Spleen (tissue), 11 donors: ENCODE data around the gene BGLAP. TPM values are rescaled to one million over a fixed set of nuclear protein-coding genes. Genes with fewer than 3 reads are reported as not detected.

ENCODE experiments used
- DNase-seq: peaks from one replicate; pipeline ENCODE4 v3.0.0-alpha.2; 2020
- H3K27ac ChIP-seq, 8 donors: fragments of 200-600 bp; sonication (generic) in 7 of 8; 1 replicate in 4 of 8; 2 replicates in 4 of 8; pipeline versions ENCODE4 v1.5.0 to v1.8.0; 2016 to 2021; ENCODE audit warnings: inconsistent platforms in 4 of 8, mild to moderate bottlenecking in 4 of 8, moderate library complexity in 1 of 8
- H3K27me3 ChIP-seq, 7 donors: fragments of 200-600 bp; sonication (generic) in 6 of 7; replicated peaks in 1 of 7; 1 replicate in 4 of 7; 2 replicates in 3 of 7; pipeline versions ENCODE4 v1.5.0 to v1.8.0; 2016 to 2021; ENCODE audit warnings: inconsistent platforms in 3 of 7, mild to moderate bottlenecking in 1 of 7
- H3K36me3 ChIP-seq, 6 donors: fragments of 200-600 bp; sonication (generic) in 5 of 6; 1 replicate in 4 of 6; 2 replicates in 2 of 6; pipeline versions ENCODE4 v1.5.0 to v1.8.0; 2016 to 2021; ENCODE audit warnings: inconsistent platforms in 2 of 6
- H3K4me1 ChIP-seq, 6 donors: fragments of 200-600 bp; sonication (generic) in 5 of 6; 1 replicate in 3 of 6; 2 replicates in 3 of 6; pipeline versions ENCODE4 v1.5.0 to v1.8.0; 2016 to 2021; ENCODE audit warnings: inconsistent platforms in 3 of 6
- H3K4me3 ChIP-seq, 8 donors: fragments of 200-600 bp; sonication (generic) in 7 of 8; 1 replicate in 4 of 8; 2 replicates in 4 of 8; pipeline versions ENCODE4 v1.5.0 to v1.8.0; 2016 to 2021; ENCODE audit warnings: inconsistent platforms in 4 of 8, mild to moderate bottlenecking in 4 of 8, moderate library complexity in 2 of 8
- H3K9me3 ChIP-seq, 8 donors: fragments of 200-600 bp; sonication (generic) in 7 of 8; 1 replicate in 4 of 8; 2 replicates in 4 of 8; pipeline versions ENCODE4 v1.5.0 to v1.8.0; 2016 to 2021; ENCODE audit warnings: inconsistent platforms in 4 of 8
- CTCF ChIP-seq, 11 experiments: fragments of 200-600 bp in 7 of 11; fragments of 450-650 bp in 4 of 11; sonication (generic) in 4 of 11; IDR thresholded peaks in 8 of 11; conservative IDR thresholded peaks in 3 of 11; 1 replicate in 7 of 11; 2 replicates in 4 of 11; pipeline versions ENCODE4 v1.4.0 to v1.8.0; 2016 to 2021; ENCODE audit warnings: antibody characterized with exemption in 11 of 11, inconsistent platforms in 4 of 11, mild to moderate bottlenecking in 1 of 11
- POLR2A ChIP-seq, 3 donors: fragments of 450-650 bp; IDR thresholded peaks; one replicate each; pipeline ENCODE4 v1.5.1; 2017; ENCODE audit warnings: antibody characterized with exemption in 3 of 3, mild to moderate bottlenecking in 1 of 3
- POLR2AphosphoS5 ChIP-seq, 3 donors: sonication (generic); formaldehyde crosslinking; IDR thresholded peaks; one replicate each; pipeline ENCODE4 v1.5.1; 2017; ENCODE audit warnings: antibody characterized with exemption in 3 of 3
- WGBS, 5 donors: extraction: QIAGEN DNeasy Blood & Tissue Kit in 3 of 5; methylation state at CpG; one replicate each; pipeline versions ENCODE4 v1.1.5 to v1.1.7; 2013 to 2018; 5-methylcytosine and 5-hydroxymethylcytosine counted together
- intact Hi-C: fragments of 100-400 bp; cut with DNase I; formaldehyde crosslinking; loops from one replicate; pipeline ENCODE4 v1.15.0; 2023; ENCODE audit warnings: low total_unique reads
- polyA plus RNA-seq, 3 donors: library from polyadenylated mRNA; stranded (reverse); fragments of 200-250 nt; gene quantifications; one replicate each; pipeline ENCODE4 v1.2.1, GENCODE V29; 2013
- total RNA-seq, 7 donors: library from RNA; depleted of rRNA in 3 of 7; stranded (reverse); fragments of >200 nt in 3 of 7; fragmentation: NEBNext Ultra II Directional in 4 of 7; extraction: Animal tissue kit (Norgen Biotek cat#: 25700) in 4 of 7; gene quantifications; one replicate each; pipeline versions ENCODE4 v1.1.0 to v1.2.1, GENCODE V29; 2016 to 2021
- donor health status: healthy with polysubstance abuse.
- donor health status: DM: no; HTN: no; CAD: no; lungs with moderate emphysema.
- donor health status: DM: no; HTN: no; CAD: no.
- donor health status: Bipolar disorder and iron deficiency.
- donor health status: healthy.
- donor health status: DM: no; HTN: no; CAD: no.
- donor health status: DM: yes; HTN: yes; CAD: no.

The BGLAP gene
- total and polyA plus RNA-seq, 10 donors = 1.7 to 6.0 (median 2.4) TPM

GRCh38 chr1:156238248-156238647, 3.7 kb upstream of the BGLAP start:
- no peaks in the 10 kb centered on the region for H3K4me1 ChIP-seq
- intact Hi-C loops = no loop called here
- no peaks in the 10 kb centered on the region for H3K27me3 ChIP-seq
- 93 to 96% (median 96%) methylated on average over 5 of the region's 5 CpGs for WGBS, 5 donors
- no peak for TF ChIP-seq POLR2A (IDR thresholded peaks at IDR 0.05)
- no peak for TF ChIP-seq POLR2AphosphoS5 (IDR thresholded peaks at IDR 0.05)
- no peak for TF ChIP-seq CTCF (IDR thresholded peaks at IDR 0.05 in 8 of 11, conservative IDR thresholded peaks at IDR 0.05 in 3 of 11)
- no peak overlapping the region for H3K4me3 ChIP-seq
- H3K9me3 ChIP-seq = no peaks in the 10 kb centered on the region
- no peak for DNase-seq
- peaks cover 3 to 98% (median 72%) of the 10 kb centered on the region in 6 donors for H3K36me3 ChIP-seq
- H3K27ac ChIP-seq = no peak overlapping the region

- WGBS, 5 donors = 57 to 76% (median 60%) methylated on average over 14 to 15 of the region's 15 CpGs
- H3K9me3 ChIP-seq = no peaks in the 10 kb centered on the region
- TF ChIP-seq POLR2A (IDR thresholded peaks at IDR 0.05) (no peak), POLR2AphosphoS5 (IDR thresholded peaks at IDR 0.05) (peak in 2 of 3 donors; percentile 12 to 44), CTCF (IDR thresholded peaks at IDR 0.05 in 8 of 11, conservative IDR thresholded peaks at IDR 0.05 in 3 of 11) (no peak)
- no peak overlapping the region for H3K27ac ChIP-seq
- DNase-seq = peak; percentile 65
- no peak overlapping the region for H3K4me3 ChIP-seq
- H3K27me3 ChIP-seq = peaks cover 0 to 25% (median 12%) of the 10 kb centered on the region in 7 donors
- peaks cover 11 to 20% (median 16%) of the 10 kb centered on the region in 6 donors for H3K4me1 ChIP-seq
- intact Hi-C loops = no loop called here
- peaks cover 3 to 67% (median 47%) of the 10 kb centered on the region in 6 donors for H3K36me3 ChIP-seq
These were observed 623 bp upstream of the BGLAP start for GRCh38 chr1:156241311-156241811.

GRCh38 chr1:156242738-156243137, 754 bp downstream of the BGLAP start:
- peak in 1 of 3 donors; percentile 31 for TF ChIP-seq POLR2AphosphoS5 (IDR thresholded peaks at IDR 0.05)
- TF ChIP-seq POLR2A (IDR thresholded peaks at IDR 0.05) = no peak
- no peak for DNase-seq
- no peaks in the 10 kb centered on the region for H3K9me3 ChIP-seq
- peaks cover 0 to 30% (median 12%) of the 10 kb centered on the region in 7 donors for H3K27me3 ChIP-seq
- 86 to 96% (median 87%) methylated on average over 9 to 10 of the region's 10 CpGs for WGBS, 5 donors
- peaks cover 11 to 29% (median 17%) of the 10 kb centered on the region in 6 donors for H3K4me1 ChIP-seq
- no peak overlapping the region for H3K27ac ChIP-seq
- peaks cover 3 to 53% (median 35%) of the 10 kb centered on the region in 6 donors for H3K36me3 ChIP-seq
- intact Hi-C loops = no loop called here
- no peak overlapping the region for H3K4me3 ChIP-seq

GRCh38 chr1:156244126-156244525, 2.1 kb downstream of the BGLAP start:
- DNase-seq = peak; percentile 63
- no peaks in the 10 kb centered on the region for H3K9me3 ChIP-seq
- peaks cover 0 to 30% (median 12%) of the 10 kb centered on the region in 7 donors for H3K27me3 ChIP-seq
- 80 to 100% (median 97%) methylated on average over 1 to 2 of the region's 2 CpGs for WGBS, 5 donors
- H3K27ac ChIP-seq = no peak overlapping the region
- H3K4me1 ChIP-seq = peaks cover 11 to 32% (median 17%) of the 10 kb centered on the region in 6 donors
- H3K36me3 ChIP-seq = peaks cover 3 to 44% (median 24%) of the 10 kb centered on the region in 6 donors
- H3K4me3 ChIP-seq = no peak overlapping the region
- intact Hi-C loops = no loop called here
- TF ChIP-seq POLR2A (IDR thresholded peaks at IDR 0.05) (no peak), POLR2AphosphoS5 (IDR thresholded peaks at IDR 0.05) (peak in 1 of 3 donors; percentile 2)

GRCh38 chr1:156244712-156245111, 2.7 kb downstream of the BGLAP start:
- H3K9me3 ChIP-seq = no peaks in the 10 kb centered on the region
- 91 to 94% (median 92%) methylated on average over 17 of the region's 17 CpGs for WGBS, 5 donors
- peak overlapping the region in 1 of 8 donors; percentile 68 for H3K4me3 ChIP-seq
- H3K27me3 ChIP-seq = peaks cover 0 to 30% (median 12%) of the 10 kb centered on the region in 7 donors
- peaks cover 11 to 32% (median 17%) of the 10 kb centered on the region in 6 donors for H3K4me1 ChIP-seq
- intact Hi-C loops = no loop called here
- peak in 1 of 3 donors; percentile 39 for TF ChIP-seq POLR2AphosphoS5 (IDR thresholded peaks at IDR 0.05)
- no peak for TF ChIP-seq POLR2A (IDR thresholded peaks at IDR 0.05)
- no peak overlapping the region for H3K27ac ChIP-seq
- H3K36me3 ChIP-seq = peaks cover 3 to 44% (median 24%) of the 10 kb centered on the region in 6 donors
- DNase-seq = peak; percentile 71
